Bronchial epithelial cell (primary cell): ENCODE results near the gene CLTB. TPM values are rescaled to one million over a fixed set of nuclear protein-coding genes. Genes with fewer than 3 reads are reported as not detected.

ENCODE experiments used
- DNase-seq: peaks from one replicate; pipeline ENCODE4 v3.0.0-alpha.2; 2010; ENCODE audit warnings: low read depth
- FAIRE-seq: peaks from 2 replicates; lab custom pipeline; 2011; peaks lifted over from hg19 to GRCh38; lab: Jason Lieb, UNC
- H3K27me3 ChIP-seq: 2 replicates; pipeline ENCODE4 v1.5.1; 2011; ENCODE audit warnings: low read length; ENCODE audit not compliant: control insufficient read depth, insufficient read depth
- H3K36me3 ChIP-seq: 2 replicates; pipeline ENCODE4 v1.5.1; 2011; ENCODE audit warnings: low read length; ENCODE audit not compliant: control insufficient read depth, insufficient read depth
- H3K4me3 ChIP-seq: 2 replicates; pipeline ENCODE4 v1.5.1; 2011; ENCODE audit warnings: mild to moderate bottlenecking, low read depth, low read length, control low read depth
- CTCF ChIP-seq: IDR thresholded peaks from 2 replicates; pipeline ENCODE4 v1.5.1; 2011; ENCODE audit warnings: mild to moderate bottlenecking, moderate library complexity, low read length, control low read depth, inconsistent platforms; ENCODE audit not compliant: insufficient read depth, severe bottlenecking
- total RNA-seq: library from RNA; depleted of rRNA; stranded (reverse); fragments of >200 nt; gene quantifications from 2 replicates; pipeline ENCODE4 v1.2.1, GENCODE V29; 2014

CLTB gene
- total RNA-seq, 1 donor from 2014 or later, result 241 TPM

- DNase-seq (no peak), FAIRE-seq (no peak)
- peaks cover 30% of the 10 kb centered on the region for H3K36me3 ChIP-seq
- TF ChIP-seq CTCF, result no peak
- H3K27me3 ChIP-seq, result no peaks in the 10 kb centered on the region
- no peak overlapping the region for H3K4me3 ChIP-seq
These were observed 31.3 kb downstream of the CLTB start for GRCh38 chr5:176384991-176385390.

GRCh38 chr5:176384366-176384930 lies 31.9 kb downstream of the CLTB start:
- no peak overlapping the region for H3K4me3 ChIP-seq
- no peak for DNase-seq
- no peaks in the 10 kb centered on the region for H3K27me3 ChIP-seq
- FAIRE-seq, result no peak
- no peak for TF ChIP-seq CTCF
- peaks cover 30% of the 10 kb centered on the region for H3K36me3 ChIP-seq

GRCh38 chr5:176383961-176384360 lies 32.4 kb downstream of the CLTB start:
- Histone ChIP-seq H3K36me3 (peaks cover 30% of the 10 kb centered on the region), H3K4me3 (no peak overlapping the region), H3K27me3 (no peaks in the 10 kb centered on the region)
- TF ChIP-seq CTCF, result no peak
- no peak for DNase-seq
- FAIRE-seq, result no peak

- no peak overlapping the region for H3K4me3 ChIP-seq
- FAIRE-seq, result no peak
- no peak for TF ChIP-seq CTCF
- H3K36me3 ChIP-seq, result peaks cover 30% of the 10 kb centered on the region
- no peaks in the 10 kb centered on the region for H3K27me3 ChIP-seq
- DNase-seq, result no peak
These were observed 33.0 kb downstream of the CLTB start for GRCh38 chr5:176383248-176383905.

- Histone ChIP-seq H3K4me3 (no peak overlapping the region), H3K36me3 (peaks cover 30% of the 10 kb centered on the region), H3K27me3 (no peaks in the 10 kb centered on the region)
- DNase-seq, result no peak
- no peak for FAIRE-seq
- TF ChIP-seq CTCF, result no peak
These were observed 33.6 kb downstream of the CLTB start for GRCh38 chr5:176382721-176383120.
